Limb (tissue), 2 donors: Measurements from ENCODE around the gene FADS6.

Experiments
- DNase-seq, 2 donors: peaks; one replicate each; pipeline ENCODE4 v3.0.0-alpha.2; 2016; ENCODE audit errors: extremely low spot score in 2 of 2

The FADS6 gene, protein sequence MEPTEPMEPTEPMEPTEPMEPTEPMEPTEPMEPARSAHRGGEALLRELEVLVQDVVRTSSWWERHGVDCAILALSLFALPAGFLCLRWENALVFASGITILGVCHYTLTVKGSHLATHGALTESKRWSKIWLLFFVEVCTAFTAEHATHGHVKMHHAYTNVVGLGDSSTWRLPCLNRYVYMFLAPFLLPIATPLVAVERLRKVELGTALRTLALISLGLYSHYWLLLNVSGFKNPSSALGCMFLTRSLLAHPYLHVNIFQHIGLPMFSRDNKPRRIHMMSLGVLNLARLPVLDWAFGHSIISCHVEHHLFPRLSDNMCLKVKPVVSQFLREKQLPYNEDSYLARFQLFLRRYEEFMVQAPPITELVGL

DNA sequence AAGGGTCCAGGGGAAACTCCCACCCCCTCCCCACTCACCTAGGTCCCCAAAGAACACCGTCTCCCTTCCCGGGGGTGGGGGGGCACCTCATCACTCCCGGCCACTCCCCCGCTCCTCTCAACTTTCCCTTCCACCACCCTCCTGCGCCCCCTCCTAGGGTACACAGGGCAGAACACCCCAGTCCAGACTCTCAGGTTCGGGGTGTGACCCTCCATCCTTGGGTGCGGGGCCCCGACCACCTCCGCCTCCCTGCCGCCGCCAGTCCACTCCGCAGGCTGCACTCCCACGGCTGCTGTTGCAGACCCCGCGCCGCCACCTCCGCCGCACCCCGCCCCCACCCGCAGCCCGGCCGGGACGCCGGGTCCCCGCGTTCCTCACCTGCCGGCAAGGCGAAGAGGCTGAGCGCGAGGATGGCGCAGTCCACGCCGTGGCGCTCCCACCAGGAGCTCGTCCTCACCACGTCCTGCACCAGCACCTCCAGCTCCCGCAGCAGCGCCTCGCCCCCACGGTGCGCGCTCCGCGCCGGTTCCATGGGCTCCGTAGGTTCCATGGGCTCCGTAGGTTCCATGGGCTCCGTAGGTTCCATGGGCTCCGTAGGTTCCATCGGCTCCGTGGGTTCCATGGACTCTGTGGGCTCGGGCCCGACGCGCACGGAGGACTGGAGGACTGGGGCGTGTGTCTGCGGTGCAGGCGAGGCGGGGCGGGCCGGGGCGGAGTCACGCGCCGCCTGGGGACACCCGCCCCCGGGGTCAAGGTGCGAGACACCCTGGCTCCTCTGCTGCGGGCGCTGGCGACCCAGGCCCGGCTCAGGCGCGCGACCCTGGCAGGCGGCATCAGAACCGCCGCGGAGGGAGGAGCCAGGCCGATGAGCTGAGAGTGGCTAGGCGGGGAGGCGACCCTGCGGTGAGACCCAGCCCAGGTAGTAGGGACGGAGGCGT, at the start of gene FADS6:
FADS6 (minus strand) TSS at position 660 of the 938 bp plus-strand sequence; CDS start at position 622, 38 bp downstream.
- DNase-seq: no peak

DNA sequence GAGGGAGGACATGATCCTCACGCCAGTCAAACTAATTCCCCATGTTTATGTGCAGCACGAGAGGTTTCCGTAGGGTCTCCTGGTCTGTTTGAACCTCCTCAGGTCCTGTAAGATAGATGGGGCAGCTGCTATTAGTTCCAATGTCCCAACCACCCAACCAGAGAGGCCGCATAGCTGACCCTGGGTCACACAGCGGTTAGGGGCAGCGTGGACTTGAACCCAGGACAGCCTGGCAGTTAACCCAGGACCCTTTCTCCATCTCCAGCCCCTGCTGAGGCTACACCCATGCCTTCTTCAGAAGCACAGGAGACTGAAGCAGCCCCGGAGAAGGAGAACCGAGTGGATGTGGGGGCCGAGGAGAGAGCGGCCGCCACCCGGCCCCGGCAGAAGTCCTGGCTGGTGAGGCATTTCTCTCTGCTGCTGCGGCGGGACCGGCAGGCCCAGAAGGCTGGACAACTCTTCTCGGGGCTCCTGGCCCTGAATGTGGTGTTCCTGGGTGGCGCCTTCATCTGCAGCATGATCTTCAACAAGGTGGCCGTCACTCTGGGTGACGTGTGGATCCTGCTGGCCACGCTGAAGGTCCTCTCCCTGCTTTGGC, 47.8 kb upstream of the FADS6 start:
- DNase-seq: no peak

DNA sequence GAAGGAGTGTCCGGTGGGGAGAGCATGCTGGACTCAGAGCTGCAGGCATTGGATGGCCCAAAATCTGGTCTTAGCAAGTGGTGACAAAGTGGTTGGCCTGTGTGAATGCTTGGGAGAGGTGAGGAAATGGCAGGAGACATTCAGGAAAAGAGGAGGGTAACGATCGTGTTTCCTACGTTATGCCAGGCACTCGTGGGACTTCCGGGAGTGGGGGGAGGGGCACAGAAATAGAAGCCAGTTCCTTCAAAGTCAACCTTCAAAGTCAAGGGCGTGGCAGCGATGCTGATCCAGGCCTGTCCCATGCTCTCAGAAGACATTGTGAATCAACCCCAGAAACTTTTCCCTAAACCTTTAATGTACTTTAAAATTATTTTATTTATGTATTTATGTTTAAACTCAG, 46.1 kb upstream of the FADS6 start:
- DNase-seq: no peak

- no peak for DNase-seq
These were observed 44.9 kb upstream of the FADS6 start for GRCh38 chr17:74938194-74938950.

DNA sequence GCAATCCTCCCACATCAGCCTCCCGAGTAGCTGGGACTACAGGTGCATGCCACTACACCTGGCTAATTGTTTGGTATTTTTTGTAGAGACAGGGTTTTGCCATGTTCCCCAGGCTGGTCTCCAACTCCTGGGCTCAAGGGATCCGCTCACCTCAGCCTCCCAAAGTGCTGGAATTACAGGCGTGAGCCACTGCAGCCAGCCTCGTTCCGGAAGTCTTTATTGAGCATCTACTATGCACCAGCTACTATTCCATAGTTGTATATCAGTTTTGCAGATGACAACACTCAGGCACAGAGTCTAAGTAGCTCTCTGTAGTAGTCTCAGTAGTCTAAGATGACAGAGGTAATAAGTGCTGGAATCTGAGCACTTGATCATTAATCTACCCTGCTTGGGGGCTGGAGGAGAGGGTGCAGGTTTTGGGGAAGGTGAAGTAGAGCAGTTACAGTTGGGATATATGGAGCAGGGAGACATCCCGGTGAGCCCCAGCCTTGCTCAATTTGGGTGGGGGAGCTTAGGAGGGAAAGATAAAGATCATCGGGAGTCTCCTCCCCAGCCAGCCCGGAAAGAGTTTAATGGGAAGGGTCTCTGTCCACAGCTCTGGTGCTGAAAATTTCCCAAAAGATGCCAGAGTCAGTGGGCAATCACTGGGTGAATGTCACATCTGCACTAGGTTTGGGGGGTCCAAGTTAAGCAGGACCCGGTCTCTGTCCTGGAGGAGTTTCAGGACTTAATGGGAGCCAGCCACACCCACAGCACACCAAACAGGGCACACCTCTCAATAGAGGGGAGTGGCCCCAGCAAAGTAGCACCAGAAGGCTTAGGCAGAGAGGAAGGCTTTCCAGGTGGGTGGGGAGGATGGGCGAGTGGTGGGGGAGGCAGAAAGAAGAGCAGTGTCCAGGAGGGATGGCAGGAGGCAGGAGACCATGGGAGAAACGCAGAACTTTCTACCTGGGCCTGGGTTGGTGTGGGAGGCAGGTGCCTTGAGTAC, 43.9 kb upstream of the FADS6 start:
- DNase-seq: no peak

GRCh38 chr17:74936470-74936799, 43.0 kb upstream of the FADS6 start:
- DNase-seq: no peak

DNA sequence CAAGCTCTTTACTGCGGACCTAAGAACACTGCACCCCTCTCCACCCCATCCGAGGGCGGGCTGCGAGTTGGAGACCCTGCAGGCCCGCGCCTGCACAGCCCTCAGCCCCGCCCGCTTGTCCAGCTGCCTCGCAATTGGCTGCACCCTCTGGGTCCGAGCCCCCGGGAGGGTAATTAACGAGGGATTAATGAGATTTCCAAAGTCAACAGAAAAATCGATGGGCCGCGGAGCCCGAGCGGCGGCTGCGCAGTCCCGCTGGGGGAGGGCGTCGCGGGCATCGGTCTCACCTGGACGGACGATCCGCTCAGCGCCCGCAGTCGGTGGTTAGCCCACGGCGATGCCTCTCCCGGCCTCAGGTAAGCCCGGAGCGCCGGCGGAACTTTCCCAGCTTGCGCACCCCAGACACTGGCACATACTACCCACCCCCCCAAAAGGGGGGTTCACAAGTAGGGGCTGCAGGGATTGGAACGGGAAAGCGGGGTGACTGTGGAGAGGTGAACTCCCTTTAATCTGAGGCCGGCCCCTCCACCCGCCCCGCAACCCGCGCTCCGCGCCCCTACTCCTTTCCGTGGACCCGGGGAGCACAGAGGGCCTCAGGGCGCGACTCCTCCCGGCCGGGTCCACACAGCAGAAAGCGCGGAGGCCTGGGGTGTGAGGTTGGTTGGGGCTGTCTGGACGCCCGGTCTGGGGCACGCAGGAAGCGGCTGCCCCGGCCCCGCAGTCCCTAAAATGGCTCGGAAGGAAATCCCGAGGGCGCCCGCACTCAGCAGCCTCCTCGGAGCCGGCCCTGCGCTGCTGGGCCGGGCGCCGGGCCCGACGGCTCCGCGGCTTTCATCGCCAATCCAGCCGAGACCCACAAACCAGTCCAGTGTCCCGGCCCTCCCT, 42.4 kb upstream of the FADS6 start, which contains the start of gene OTOP3:
OTOP3 (plus strand) TSS at position 314 of the 885 bp plus-strand sequence; CDS start at position 338, 24 bp downstream.
- no peak for DNase-seq

DNA sequence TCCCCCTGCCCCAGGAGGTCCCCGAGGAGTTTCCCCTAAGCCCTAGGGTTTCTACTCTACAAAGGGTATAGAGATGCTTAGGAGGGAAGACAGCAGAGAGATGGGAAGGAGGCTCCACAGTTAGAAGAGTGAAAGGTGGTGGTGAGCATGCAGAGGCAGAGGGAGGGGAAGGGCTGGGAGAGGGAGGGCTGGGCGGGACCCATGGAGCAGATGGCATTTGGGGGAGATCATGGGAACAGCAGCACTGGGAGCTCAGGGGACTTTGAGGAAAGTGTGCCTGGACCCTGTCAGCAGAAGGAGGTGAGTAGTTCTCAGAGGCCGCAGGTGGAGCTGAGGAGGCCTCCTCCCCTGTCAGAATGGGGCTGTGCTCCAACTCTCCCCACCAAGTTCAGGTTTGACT, 41.6 kb upstream of the FADS6 start:
- DNase-seq: no peak

DNA sequence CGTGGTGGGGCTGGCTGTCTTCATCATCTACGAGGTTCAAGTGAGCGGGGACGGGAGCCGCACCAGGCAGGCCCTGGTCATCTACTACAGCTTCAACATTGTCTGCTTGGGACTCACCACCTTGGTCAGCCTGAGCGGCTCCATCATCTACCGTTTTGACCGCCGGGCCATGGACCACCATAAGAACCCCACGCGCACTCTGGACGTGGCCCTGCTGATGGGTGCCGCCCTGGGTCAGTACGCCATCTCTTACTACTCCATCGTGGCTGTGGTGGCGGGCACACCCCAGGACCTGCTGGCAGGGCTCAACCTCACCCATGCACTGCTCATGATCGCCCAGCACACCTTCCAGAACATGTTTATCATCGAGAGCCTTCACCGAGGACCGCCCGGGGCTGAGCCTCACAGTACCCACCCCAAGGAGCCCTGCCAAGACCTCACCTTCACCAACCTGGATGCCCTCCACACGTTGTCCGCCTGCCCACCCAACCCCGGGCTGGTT, 37.2 kb upstream of the FADS6 start:
- DNase-seq: no peak

GRCh38 chr17:74928786-74929185, 35.4 kb upstream of the FADS6 start:
- DNase-seq: no peak

GRCh38 chr17:74925242-74925641, 31.8 kb upstream of the FADS6 start:
- no peak for DNase-seq

GRCh38 chr17:74924250-74924948, 31.0 kb upstream of the FADS6 start, which contains the start of gene OTOP2:
Gene OTOP2 (plus strand): TSS chr17:74924273. CDS start chr17:74924633, 360 bp downstream.
- no peak for DNase-seq

DNA sequence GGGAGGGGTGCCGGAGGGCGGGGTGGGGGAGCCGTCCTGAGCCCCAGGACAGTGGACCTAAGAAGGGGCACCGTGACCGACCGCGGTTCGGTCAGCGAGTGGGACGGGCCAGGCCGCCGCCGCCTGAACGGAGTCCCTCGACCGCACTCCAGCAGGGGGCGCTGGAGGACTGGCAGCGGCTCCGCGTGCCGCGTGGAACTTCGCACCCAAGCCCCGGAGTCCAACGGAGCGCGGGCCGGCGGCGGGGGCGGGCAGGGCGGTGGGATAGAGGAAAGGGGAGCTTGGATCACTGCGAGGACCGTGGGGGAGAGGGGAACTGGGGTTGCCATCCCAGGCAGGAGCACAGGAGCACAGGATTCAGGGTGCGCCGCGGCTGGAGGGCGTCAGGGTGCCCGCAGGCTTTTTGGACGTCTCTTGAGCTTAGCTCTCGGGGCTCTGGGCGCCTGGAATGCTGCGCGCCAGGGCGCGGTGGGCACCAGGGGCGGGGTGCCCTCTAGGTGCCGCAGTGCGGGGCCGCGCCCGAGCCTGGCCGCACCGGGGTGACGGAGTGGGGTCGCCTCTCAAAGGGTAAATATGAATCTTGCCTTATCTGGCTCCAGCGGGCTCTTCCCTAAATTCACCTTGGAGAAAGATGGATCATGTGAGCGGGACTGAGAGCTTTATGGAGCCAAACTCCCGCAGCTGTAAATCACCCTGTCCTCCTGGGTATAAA, 30.3 kb upstream of the FADS6 start:
- DNase-seq: peak; percentile 13 to 78

DNA sequence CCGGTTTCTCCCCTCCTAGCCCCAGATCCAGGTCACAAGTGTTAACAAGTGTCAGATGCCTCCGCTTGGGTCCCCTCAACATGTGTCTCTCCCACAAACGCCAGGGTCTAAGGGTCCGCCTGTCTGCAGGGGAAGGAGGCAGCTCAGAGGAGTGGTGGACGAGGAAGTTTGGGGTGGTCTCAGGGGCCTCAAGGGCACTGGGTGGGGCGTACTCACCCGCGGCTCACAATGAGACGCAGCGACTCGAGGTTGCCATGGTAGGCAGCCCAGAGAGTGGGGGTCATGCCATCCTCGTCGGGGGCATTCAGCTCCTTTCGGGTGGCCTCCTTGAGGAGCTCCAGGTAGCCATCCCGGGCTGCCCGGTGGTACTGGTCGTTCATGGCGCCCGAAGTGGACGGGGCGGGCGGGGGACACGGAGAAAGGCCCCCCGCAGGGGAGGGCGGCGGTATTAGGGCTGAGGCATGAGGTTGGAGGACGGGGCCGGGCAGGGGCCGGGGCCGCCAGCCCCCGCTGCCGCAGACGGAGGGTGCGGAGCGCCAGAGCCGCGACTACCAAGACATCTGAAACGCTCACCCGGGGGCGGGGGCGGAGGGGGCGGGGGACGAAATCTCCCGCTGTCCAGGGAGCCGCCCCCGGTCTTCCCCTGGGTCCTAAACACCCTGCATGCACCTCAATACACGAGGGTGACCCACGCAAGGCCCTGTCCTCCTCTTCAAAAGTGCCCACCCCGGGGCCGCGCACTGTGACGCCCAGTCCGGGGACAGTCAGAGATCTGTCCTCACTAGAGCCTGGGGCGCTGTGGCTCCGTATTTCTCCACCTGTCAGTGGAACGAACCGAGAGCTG, 29.5 kb upstream of the FADS6 start, which contains the start of gene USH1G:
USH1G (minus strand) TSS at position 562 of the 844 bp plus-strand sequence; CDS start at position 380, 182 bp downstream.
- peak in 1 of 2 donors; percentile 64 for DNase-seq

DNA sequence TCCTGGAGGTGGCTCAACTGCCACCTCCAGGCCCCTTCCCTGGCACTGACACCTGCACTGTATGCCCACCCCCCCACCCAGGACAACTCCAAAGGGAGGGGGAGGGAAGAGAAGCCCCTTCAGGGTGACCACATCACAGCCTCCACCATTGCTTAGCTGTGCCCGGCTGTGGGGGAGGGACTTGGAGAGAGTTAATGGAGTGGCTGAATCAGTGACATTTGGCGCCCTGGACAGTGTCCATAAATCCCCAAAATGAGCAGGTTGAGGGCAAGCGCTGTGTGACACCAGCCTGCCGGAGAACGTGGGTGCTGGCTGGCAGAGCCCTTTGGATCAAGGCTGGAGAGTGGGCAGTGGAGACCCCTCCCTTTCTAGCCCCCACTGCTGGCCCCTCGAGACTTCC, 28.7 kb upstream of the FADS6 start:
- no peak for DNase-seq

DNA sequence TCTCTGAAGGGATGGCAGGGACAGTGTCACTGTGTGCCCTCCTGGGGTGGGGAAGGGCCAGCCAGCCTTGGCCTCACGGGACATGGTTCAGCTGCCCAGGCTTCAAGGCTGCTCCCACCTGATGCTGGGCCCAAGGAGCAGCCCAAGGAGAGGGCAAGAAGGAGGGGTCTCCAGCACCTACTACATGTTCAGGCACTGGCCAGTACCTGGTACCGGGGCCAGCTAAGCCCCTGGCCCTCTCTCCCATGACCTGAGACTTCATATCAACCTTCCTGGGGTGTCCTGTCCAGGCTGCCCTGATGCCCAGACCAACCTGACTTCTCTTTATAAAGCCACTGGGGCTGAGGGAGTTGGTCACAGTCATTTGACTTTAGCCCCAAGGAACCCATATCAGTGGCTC, 28.3 kb upstream of the FADS6 start:
- DNase-seq: no peak
